Keratinocyte (primary cell): Measurements from ENCODE around the gene RASL12. TPM values are rescaled to one million over a fixed set of nuclear protein-coding genes. Genes with fewer than 3 reads are reported as not detected.

Source experiments
- DNase-seq: peaks from one replicate; pipeline ENCODE4 v3.0.0-alpha.2; 2011; ENCODE audit warnings: low read depth, missing footprints, low spot score
- FAIRE-seq: peaks from 2 replicates; lab custom pipeline; 2011; peaks lifted over from hg19 to GRCh38; lab: Jason Lieb, UNC
- H2AFZ ChIP-seq: 2 replicates; pipeline ENCODE4 v1.6.0; 2012; ENCODE audit warnings: low read length, control low read depth, inconsistent platforms; ENCODE audit not compliant: control insufficient read depth
- H3K27ac ChIP-seq: 2 replicates; pipeline ENCODE4 v1.5.1; 2011; ENCODE audit warnings: low read length; ENCODE audit not compliant: control insufficient read depth, insufficient read depth
- H3K27me3 ChIP-seq: 3 replicates; pipeline ENCODE4 v1.6.0; 2011; ENCODE audit warnings: low read length; ENCODE audit not compliant: control insufficient read depth, insufficient read depth; ENCODE audit errors: extremely low read depth
- H3K36me3 ChIP-seq, 2 experiments: 2 replicates in 1 of 2; 3 replicates in 1 of 2; pipeline ENCODE4 v1.5.1; 2011; ENCODE audit warnings: low read length in 2 of 2, mild to moderate bottlenecking in 1 of 2; ENCODE audit not compliant: control insufficient read depth in 2 of 2, insufficient read depth in 2 of 2; ENCODE audit errors: extremely low read depth in 1 of 2
- H3K4me1 ChIP-seq: 3 replicates; pipeline ENCODE4 v1.5.1; 2011; ENCODE audit warnings: low read length; ENCODE audit not compliant: control insufficient read depth, insufficient read depth; ENCODE audit errors: extremely low read depth
- H3K4me2 ChIP-seq: 3 replicates; pipeline ENCODE4 v1.6.0; 2011; ENCODE audit warnings: low read depth, low read length; ENCODE audit not compliant: control insufficient read depth, insufficient read depth; ENCODE audit errors: extremely low read depth
- H3K4me3 ChIP-seq, 3 experiments: fragments of 200-600 bp in 1 of 3; sonication (generic) in 1 of 3; 2 replicates in 2 of 3; 3 replicates in 1 of 3; pipeline ENCODE4 v1.5.1; 2011 to 2016; ENCODE audit warnings: low read length in 3 of 3, mild to moderate bottlenecking in 3 of 3, control low read depth in 2 of 3, inconsistent platforms in 1 of 3, low read depth in 1 of 3, mixed read lengths in 1 of 3, mixed run types in 1 of 3, moderate library complexity in 1 of 3; ENCODE audit not compliant: control insufficient read depth in 2 of 3, insufficient read depth in 2 of 3; ENCODE audit errors: extremely low read depth in 1 of 3
- H3K79me2 ChIP-seq: 2 replicates; pipeline ENCODE4 v1.6.0; 2012; ENCODE audit warnings: low read length; ENCODE audit not compliant: control insufficient read depth, insufficient read depth
- H3K9ac ChIP-seq: 3 replicates; pipeline ENCODE4 v1.6.0; 2011; ENCODE audit warnings: low read length; ENCODE audit not compliant: control insufficient read depth, insufficient read depth; ENCODE audit errors: extremely low read depth
- H3K9me1 ChIP-seq: 3 replicates; pipeline ENCODE4 v1.6.0; 2011; ENCODE audit warnings: low read length; ENCODE audit not compliant: control insufficient read depth, insufficient read depth; ENCODE audit errors: extremely low read depth
- H3K9me3 ChIP-seq: 2 replicates; pipeline ENCODE4 v1.5.1; 2012; ENCODE audit warnings: low read depth, low read length; ENCODE audit not compliant: control insufficient read depth
- H4K20me1 ChIP-seq: 3 replicates; pipeline ENCODE4 v1.6.0; 2011; ENCODE audit warnings: low read length; ENCODE audit not compliant: control insufficient read depth, insufficient read depth; ENCODE audit errors: extremely low read depth
- CTCF ChIP-seq, 3 experiments: IDR thresholded peaks in 1 of 3; conservative IDR thresholded peaks in 1 of 3; optimal IDR thresholded peaks in 1 of 3; 2 replicates in 2 of 3; 3 replicates in 1 of 3; pipeline versions ENCODE3 to v1.5.1; 2011; ENCODE audit warnings: low read length in 3 of 3, mild to moderate bottlenecking in 3 of 3, moderate library complexity in 2 of 3, control low read depth in 1 of 3, inconsistent platforms in 1 of 3; ENCODE audit not compliant: insufficient read depth in 2 of 3; ENCODE audit errors: extremely low read depth in 1 of 3
- EZH2 ChIP-seq: IDR thresholded peaks from one replicate; pipeline ENCODE4 v1.6.1; 2012; ENCODE audit warnings: inconsistent platforms, mild to moderate bottlenecking, low read length, moderate library complexity
- dilution Hi-C: fragments of 300-500 bp; cut with MboI; formaldehyde crosslinking; loops from one replicate; pipeline ENCODE4 v1.7.0; 2020; ENCODE audit warnings: low sequenced_read_pairs; ENCODE audit not compliant: extremely low pct_ligation_motif_present
- polyA plus RNA-seq, 5 experiments: library from polyadenylated mRNA; depleted of rRNA in 3 of 5; stranded (reverse) in 3 of 5; stranded (forward) in 1 of 5; unstranded in 1 of 5; fragments of >200 nt; gene quantifications; 1 replicate in 1 of 5; 2 replicates in 3 of 5; 3 replicates in 1 of 5; pipeline versions ENCODE4 v1.2.1 to v1.2.3, GENCODE V29; 2011 to 2012; ENCODE audit warnings: missing spikeins in 2 of 5, low read depth in 1 of 5, low replicate concordance in 1 of 5

The RASL12 gene
- polyA plus RNA-seq, 1 donor (not counting 4 experiments of a cell fraction or from before 2014, with no cell fraction given): not detected

GRCh38 chr15:65069179-65069578 is 1.4 kb upstream of the RASL12 start:
- Histone ChIP-seq H3K4me1 (no peaks in the 10 kb centered on the region), H3K4me3 (no peak overlapping the region), H2AFZ (no peak overlapping the region), H3K79me2 (no peaks in the 10 kb centered on the region), H4K20me1 (no peaks in the 10 kb centered on the region), H3K27ac (no peak overlapping the region), H3K9me1 (no peaks in the 10 kb centered on the region), H3K9me3 (no peaks in the 10 kb centered on the region), H3K36me3 (no peaks in the 10 kb centered on the region), H3K4me2 (no peak overlapping the region), H3K9ac (no peak overlapping the region), H3K27me3 (peaks cover 31% of the 10 kb centered on the region)
- DNase-seq: no peak
- FAIRE-seq: no peak
- dilution Hi-C loops: no loop called here
- no peak for TF ChIP-seq CTCF (optimal IDR thresholded peaks at IDR 0.05 in 1 of 3, IDR thresholded peaks at IDR 0.05 in 1 of 3, conservative IDR thresholded peaks at IDR 0.05 in 1 of 3; ENCODE audit: extremely low read depth in 1 of 3, insufficient read depth in 2 of 3, low read length in 3 of 3)
- TF ChIP-seq EZH2: no peak

GRCh38 chr15:65068403-65068788 is 605 bp upstream of the RASL12 start:
- TF ChIP-seq EZH2 (no peak), CTCF (optimal IDR thresholded peaks at IDR 0.05 in 1 of 3, IDR thresholded peaks at IDR 0.05 in 1 of 3, conservative IDR thresholded peaks at IDR 0.05 in 1 of 3; ENCODE audit: extremely low read depth in 1 of 3, insufficient read depth in 2 of 3, low read length in 3 of 3) (no peak)

More at GRCh38 chr15:65068403-65068788, 605 bp upstream of the RASL12 start:
- no peak for DNase-seq
- H3K27me3 ChIP-seq: peaks cover 35% of the 10 kb centered on the region
- dilution Hi-C loops: no loop called here
- no peaks in the 10 kb centered on the region for H3K4me1 ChIP-seq
- no peak overlapping the region for H2AFZ ChIP-seq
- no peaks in the 10 kb centered on the region for H3K9me1 ChIP-seq
- H3K4me2 ChIP-seq: no peak overlapping the region
- no peaks in the 10 kb centered on the region for H3K9me3 ChIP-seq
- H3K27ac ChIP-seq: no peak overlapping the region
- no peak for FAIRE-seq
- no peak overlapping the region for H3K9ac ChIP-seq
- no peak overlapping the region for H3K4me3 ChIP-seq
- no peaks in the 10 kb centered on the region for H3K79me2 ChIP-seq
- H3K36me3 ChIP-seq: no peaks in the 10 kb centered on the region
- no peaks in the 10 kb centered on the region for H4K20me1 ChIP-seq
